MCF 10A (cell line): ENCODE data around the gene POLR3A. TPM values are rescaled to one million over a fixed set of nuclear protein-coding genes. Genes with fewer than 3 reads are reported as not detected.

ENCODE experiments used
- BruUV-seq: library from RNA; stranded (reverse); fragments of 400-500 nt; replicated peaks from 2 replicates; lab custom pipeline; 2021; lab: Mats Ljungman, UMichigan
- CTCF ChIA-PET: fragments of 300-600 bp; sonication (Branson Sonifier 250); formaldehyde crosslinking; extraction: SDS; loops from one replicate; lab custom pipeline; 2021; ENCODE audit warnings: antibody characterized with exemption, inconsistent platforms; lab: Yijun Ruan, JAX
- POLR2A ChIA-PET: fragments of 300-600, 350-650 bp; sonication (Branson Sonifier 250); formaldehyde crosslinking; extraction: SDS; loops from one replicate; lab custom pipeline; 2020; ENCODE audit warnings: antibody characterized with exemption, inconsistent platforms; lab: Yijun Ruan, JAX
- DNase-seq: peaks from one replicate; pipeline ENCODE4 v3.0.0-alpha.2; 2018; ENCODE audit not compliant: unreplicated experiment
- H3K27ac Mint-ChIP-seq: one replicate; pipeline ENCODE4 v1.8.0; 2022; ENCODE audit warnings: mild to moderate bottlenecking, low read depth, mixed read lengths; ENCODE audit not compliant: unreplicated experiment
- H3K27me3 Mint-ChIP-seq: one replicate; pipeline ENCODE4 v1.8.0; 2022; ENCODE audit warnings: mixed read lengths; ENCODE audit not compliant: insufficient read depth, unreplicated experiment
- H3K36me3 Mint-ChIP-seq: one replicate; pipeline ENCODE4 v1.8.0; 2022; ENCODE audit warnings: mild to moderate bottlenecking, moderate library complexity, mixed read lengths; ENCODE audit not compliant: insufficient read depth, unreplicated experiment
- H3K4me1 Mint-ChIP-seq: one replicate; pipeline ENCODE4 v1.8.0; 2022; ENCODE audit warnings: mixed read lengths; ENCODE audit not compliant: insufficient read depth, unreplicated experiment
- H3K4me3 Mint-ChIP-seq: one replicate; pipeline ENCODE4 v1.8.0; 2022; ENCODE audit warnings: mild to moderate bottlenecking, moderate library complexity, mixed read lengths; ENCODE audit not compliant: unreplicated experiment
- H3K9me3 Mint-ChIP-seq: one replicate; pipeline ENCODE4 v1.8.0; 2022; ENCODE audit warnings: mixed read lengths; ENCODE audit not compliant: unreplicated experiment
- CTCF ChIP-seq: fragments of 200-600 bp; IDR thresholded peaks from one replicate; pipeline ENCODE4 v1.8.0; 2022; ENCODE audit warnings: antibody characterized with exemption, mild to moderate bottlenecking; ENCODE audit not compliant: unreplicated experiment
- intact Hi-C: fragments of 100-400 bp; cut with micrococcal nuclease; formaldehyde crosslinking; loops from 2 replicates; pipeline ENCODE4 v1.14.1; 2022
- total RNA-seq: library from RNA; stranded (reverse); gene quantifications from 2 replicates; pipeline ENCODE4 v1.2.3, GENCODE V29; 2022

Gene POLR3A
- total RNA-seq, 1 experiment from 2014 or later: 19.1 TPM

GRCh38 chr10:78063236-78063635 lies 33.9 kb upstream of the POLR3A start:
- no peak for TF ChIP-seq CTCF
- Mint-ChIP-seq H3K4me3 (no peak overlapping the region), H3K27ac (no peak overlapping the region), H3K36me3 (no peaks in the 10 kb centered on the region), H3K4me1 (no peaks in the 10 kb centered on the region), H3K9me3 (no peaks in the 10 kb centered on the region), H3K27me3 (peaks cover 26% of the 10 kb centered on the region)
- DNase-seq: no peak
- ChIA-PET CTCF (interaction anchor here (0.9 to 1.1 kb wide), 2 partner anchors 10 to 14 kb away, joined by 3 read pairs; no protein-coding TSS in a partner anchor), POLR2A (no interaction called here)
- no TSS peak for BruUV-seq
- intact Hi-C loops: no loop called here

- H3K27ac Mint-ChIP-seq: no peak overlapping the region
- H3K27me3 Mint-ChIP-seq: peaks cover 26% of the 10 kb centered on the region
- no peaks in the 10 kb centered on the region for H3K4me1 Mint-ChIP-seq
- ChIA-PET POLR2A (no interaction called here), CTCF (interaction anchor here (0.7 to 1.3 kb wide), 4 partner anchors 9 to 1032 kb away, joined by 3 to 4 read pairs (median 3); no protein-coding TSS in a partner anchor)
- DNase-seq: no peak
- intact Hi-C loops: no loop called here
- H3K4me3 Mint-ChIP-seq: no peak overlapping the region
- H3K9me3 Mint-ChIP-seq: no peaks in the 10 kb centered on the region
- no peak for TF ChIP-seq CTCF
- no TSS peak for BruUV-seq
- H3K36me3 Mint-ChIP-seq: no peaks in the 10 kb centered on the region
Measured at GRCh38 chr10:78062296-78062695, 33.0 kb upstream of the POLR3A start.

GRCh38 chr10:78059906-78060702 lies 30.8 kb upstream of the POLR3A start:
- BruUV-seq: no TSS peak

More at GRCh38 chr10:78059906-78060702, 30.8 kb upstream of the POLR3A start:
- intact Hi-C loops: no loop called here
- Mint-ChIP-seq H3K9me3 (no peaks in the 10 kb centered on the region), H3K27me3 (peaks cover 26% of the 10 kb centered on the region), H3K4me1 (no peaks in the 10 kb centered on the region), H3K4me3 (no peak overlapping the region), H3K27ac (no peak overlapping the region), H3K36me3 (no peaks in the 10 kb centered on the region)
- CTCF ChIA-PET: interaction anchor here (1.4 kb wide), 1 partner anchor 13 kb away, joined by 3 read pairs; no protein-coding TSS in a partner anchor
- POLR2A ChIA-PET: no interaction called here
- DNase-seq: no peak
- no peak for TF ChIP-seq CTCF
